ENCODE results near the gene NOL4L. TPM values are rescaled to one million over a fixed set of nuclear protein-coding genes. Genes with fewer than 3 reads are reported as not detected.
"Not testable (repeated sequence)": the region's sequence is repeated elsewhere in the genome, so short reads cannot be mapped to it uniquely, and the experiment has no call there.

Gene NOL4L
- total and polyA plus RNA-seq, 8 donors, result 3.8 to 54.0 (median 15.0) TPM

DNA sequence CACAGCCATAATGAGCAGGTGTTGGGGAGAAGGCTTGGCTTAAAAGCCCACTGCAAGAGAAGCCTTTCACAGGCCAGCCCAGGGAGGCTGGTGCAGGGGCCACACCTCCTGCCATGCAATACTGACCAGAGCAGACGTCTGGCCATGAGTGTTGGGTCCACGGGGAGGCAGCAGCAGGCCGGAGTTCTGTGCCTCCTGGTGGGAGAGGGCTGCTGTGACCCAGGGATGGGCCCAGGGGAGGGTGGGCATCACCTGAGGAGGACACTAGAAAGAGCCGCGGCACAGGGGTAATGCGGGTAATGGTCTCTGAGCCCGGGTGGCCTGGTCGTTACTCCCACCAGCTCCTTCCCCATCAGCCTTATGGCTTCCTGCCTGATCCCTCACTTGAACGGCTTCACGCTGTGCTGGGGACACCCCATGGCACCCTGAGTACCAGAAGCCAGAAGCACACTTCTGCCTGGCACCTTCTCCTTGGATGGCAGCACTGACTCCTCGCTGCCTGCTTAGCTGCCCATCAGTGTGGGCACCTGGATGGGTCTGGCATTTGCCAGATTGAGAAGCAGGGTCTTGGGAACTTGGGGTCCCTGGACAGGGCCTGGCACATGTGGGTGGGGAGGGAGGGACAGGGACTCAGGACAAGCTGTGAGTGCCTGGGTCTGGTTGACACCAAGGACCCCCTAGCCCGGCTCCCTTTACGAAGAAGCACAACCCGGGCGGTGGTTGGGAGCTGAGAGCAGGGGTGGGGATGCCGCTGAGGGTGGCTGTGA lies 118.2 kb downstream of the NOL4L start:
- Histone ChIP-seq H3K4me3 (no peak overlapping the region), H3K9me3 (no peaks in the 10 kb centered on the region), H3K27me3 (no peaks in the 10 kb centered on the region), H3K4me1 (peaks cover 67 to 97% (median 83%) of the 10 kb centered on the region in 4 donors), H3K27ac (peak overlapping the region; percentile 84 to 93 (median 89)), H3K36me3 (peaks cover 0 to 20% (median 5%) of the 10 kb centered on the region in 4 donors)
- TF ChIP-seq POLR2A (IDR thresholded peaks at IDR 0.05) (no peak), POLR2AphosphoS5 (IDR thresholded peaks at IDR 0.05) (no peak), EP300 (IDR thresholded peaks at IDR 0.05) (no peak)
- TF ChIP-seq, protein P1, sequence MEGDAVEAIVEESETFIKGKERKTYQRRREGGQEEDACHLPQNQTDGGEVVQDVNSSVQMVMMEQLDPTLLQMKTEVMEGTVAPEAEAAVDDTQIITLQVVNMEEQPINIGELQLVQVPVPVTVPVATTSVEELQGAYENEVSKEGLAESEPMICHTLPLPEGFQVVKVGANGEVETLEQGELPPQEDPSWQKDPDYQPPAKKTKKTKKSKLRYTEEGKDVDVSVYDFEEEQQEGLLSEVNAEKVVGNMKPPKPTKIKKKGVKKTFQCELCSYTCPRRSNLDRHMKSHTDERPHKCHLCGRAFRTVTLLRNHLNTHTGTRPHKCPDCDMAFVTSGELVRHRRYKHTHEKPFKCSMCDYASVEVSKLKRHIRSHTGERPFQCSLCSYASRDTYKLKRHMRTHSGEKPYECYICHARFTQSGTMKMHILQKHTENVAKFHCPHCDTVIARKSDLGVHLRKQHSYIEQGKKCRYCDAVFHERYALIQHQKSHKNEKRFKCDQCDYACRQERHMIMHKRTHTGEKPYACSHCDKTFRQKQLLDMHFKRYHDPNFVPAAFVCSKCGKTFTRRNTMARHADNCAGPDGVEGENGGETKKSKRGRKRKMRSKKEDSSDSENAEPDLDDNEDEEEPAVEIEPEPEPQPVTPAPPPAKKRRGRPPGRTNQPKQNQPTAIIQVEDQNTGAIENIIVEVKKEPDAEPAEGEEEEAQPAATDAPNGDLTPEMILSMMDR (IDR thresholded peaks at IDR 0.05), result no peak
- 77 to 90% (median 81%) methylated on average over 15 to 16 of the region's 16 CpGs for WGBS, 5 donors
- no peak for DNase-seq
- intact Hi-C loops (cut with DNase I; ENCODE audit: low total_unique reads), result no loop called here

DNA sequence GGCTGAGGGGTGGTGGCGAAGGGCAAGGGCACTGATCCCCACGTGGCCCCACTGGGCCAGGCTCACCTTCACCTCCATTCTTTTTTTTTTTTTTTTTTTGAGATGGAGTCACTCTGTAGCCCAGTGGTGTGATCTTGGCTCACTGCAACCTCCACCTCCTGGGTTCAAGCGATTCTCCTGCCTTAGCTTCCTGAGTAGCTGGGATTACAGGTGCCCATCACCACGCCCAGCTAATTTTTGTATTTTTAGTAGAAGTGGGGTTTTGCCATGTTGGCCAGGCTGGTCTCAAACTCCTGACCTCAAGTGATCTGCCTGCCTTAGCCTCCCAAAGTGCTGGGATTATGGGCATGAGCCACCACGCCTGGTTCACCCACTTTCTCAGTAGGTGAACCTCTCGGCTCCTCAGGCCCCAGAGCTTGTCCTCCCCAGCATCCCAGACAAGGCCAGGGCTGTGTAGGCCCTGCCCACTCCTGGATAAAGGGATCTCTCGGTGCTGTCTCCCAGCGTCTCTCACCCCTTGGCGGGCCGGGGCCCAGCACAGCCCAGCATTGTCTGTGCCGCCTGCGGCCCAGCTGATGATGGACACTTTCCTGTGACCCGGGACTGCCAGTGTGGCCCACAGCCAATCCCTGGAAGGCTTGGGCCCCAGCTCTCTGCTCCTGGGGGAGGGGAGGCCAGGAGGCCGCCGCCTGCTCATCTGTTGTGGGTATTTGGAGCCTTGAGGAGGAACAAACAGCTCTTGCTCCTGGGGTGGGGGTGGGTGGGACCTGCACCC lies 119.0 kb downstream of the NOL4L start:
- H3K27me3 ChIP-seq; intact Hi-C loops (cut with DNase I; ENCODE audit: low total_unique reads); DNase-seq; H3K9me3 ChIP-seq; H3K4me3 ChIP-seq: not testable (repeated sequence)
- Histone ChIP-seq H3K27ac (peak overlapping the region; percentile 84 to 93 (median 89)), H3K36me3 (peaks cover 0 to 18% (median 1%) of the 10 kb centered on the region in 4 donors), H3K4me1 (peaks cover 66 to 93% (median 80%) of the 10 kb centered on the region in 4 donors)
- 67 to 76% (median 69%) methylated on average over 10 to 15 of the region's 15 CpGs for WGBS, 5 donors

DNA sequence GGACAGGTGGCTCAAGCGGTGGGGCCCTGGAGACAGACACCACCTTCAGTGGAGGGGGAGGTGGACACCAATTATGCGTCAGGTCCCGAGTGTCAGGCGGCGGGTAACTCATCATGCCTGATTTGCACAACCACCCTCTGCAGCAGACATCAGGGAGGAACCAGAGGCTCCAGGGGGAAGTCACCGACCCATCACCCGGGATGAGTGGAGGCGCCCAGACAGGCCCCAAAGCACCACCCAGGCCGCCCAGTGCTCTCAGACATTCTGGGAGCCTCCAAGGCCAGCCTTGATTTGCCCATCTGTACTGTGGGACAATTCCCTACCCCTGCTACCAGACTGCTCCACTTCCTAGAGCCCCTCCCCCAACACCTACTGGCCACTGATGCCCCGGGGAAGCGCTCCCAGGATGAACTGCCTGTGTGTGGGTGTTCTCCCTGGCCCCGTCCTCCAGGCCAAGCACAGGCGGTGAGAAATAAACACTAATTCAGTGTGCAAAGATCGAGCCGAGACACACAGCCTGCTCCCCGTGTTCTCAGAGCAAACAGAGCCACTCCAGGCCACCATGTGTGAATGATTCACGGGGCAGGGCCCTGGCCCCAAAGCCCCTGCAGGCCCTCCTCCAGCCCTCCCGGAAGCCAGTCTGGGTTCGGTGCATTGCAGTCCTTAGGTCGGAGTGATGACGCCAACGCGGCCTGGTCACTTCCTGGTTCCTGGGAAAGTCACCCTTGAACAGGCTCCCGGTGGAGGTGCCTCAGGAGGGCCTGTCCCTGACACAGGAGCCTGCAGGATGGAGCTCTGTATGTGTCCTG lies 119.8 kb downstream of the NOL4L start:
- intact Hi-C loops (cut with DNase I; ENCODE audit: low total_unique reads), result no loop called here

DNA sequence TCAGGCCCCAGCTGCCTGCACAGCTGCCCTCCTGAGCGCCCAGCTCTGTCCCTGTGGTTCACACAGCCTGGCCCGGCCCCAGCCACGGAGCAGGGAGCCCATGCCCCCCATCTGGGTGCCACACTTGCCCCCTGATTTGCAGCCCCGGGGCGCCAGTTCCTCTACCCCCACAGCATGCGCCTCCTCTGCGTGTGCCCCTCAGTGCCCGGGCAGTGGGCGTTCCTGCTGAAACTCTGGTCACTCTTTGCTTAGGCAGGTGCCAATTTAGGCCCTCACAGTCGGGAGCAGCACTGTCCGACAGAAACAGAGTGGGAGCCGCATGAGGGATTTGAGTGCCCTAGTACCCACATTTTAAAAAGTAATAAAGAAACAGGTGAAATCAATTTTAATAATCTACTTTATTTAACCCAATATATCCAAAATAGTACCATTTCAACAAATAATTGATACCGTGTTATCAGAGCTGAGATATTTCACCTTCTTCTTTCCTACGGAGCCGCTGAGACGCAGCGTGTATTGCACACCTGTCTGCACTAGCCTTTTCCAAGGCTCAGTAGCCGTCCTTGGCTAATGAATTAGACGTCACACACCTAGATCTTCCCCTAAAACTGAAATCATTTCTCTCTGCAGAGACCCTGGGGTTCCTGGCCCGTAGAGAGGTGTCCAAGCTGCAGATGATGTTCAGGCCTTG lies 120.6 kb downstream of the NOL4L start:
- no peak for DNase-seq
- peak overlapping the region; percentile 84 to 93 (median 89) for H3K27ac ChIP-seq
- no peak for TF ChIP-seq EP300 (IDR thresholded peaks at IDR 0.05)
- TF ChIP-seq POLR2A (IDR thresholded peaks at IDR 0.05), result no peak
- TF ChIP-seq POLR2AphosphoS5 (IDR thresholded peaks at IDR 0.05), result no peak
- TF ChIP-seq, protein P1 (IDR thresholded peaks at IDR 0.05), result no peak
- H3K27me3 ChIP-seq, result no peaks in the 10 kb centered on the region
- intact Hi-C loops (cut with DNase I; ENCODE audit: low total_unique reads), result no loop called here
- H3K4me1 ChIP-seq, result peaks cover 59 to 79% (median 68%) of the 10 kb centered on the region in 4 donors
- WGBS, 5 donors, result 48 to 62% (median 55%) methylated on average over 11 to 20 of the region's 20 CpGs
- no peaks in the 10 kb centered on the region for H3K9me3 ChIP-seq
- no peak overlapping the region for H3K4me3 ChIP-seq
- peaks cover 0 to 17% (median 8%) of the 10 kb centered on the region in 4 donors for H3K36me3 ChIP-seq

More for the DNA sequence above, 119.8 kb downstream of the NOL4L start:
- H3K27me3 ChIP-seq, result no peaks in the 10 kb centered on the region
- H3K4me1 ChIP-seq, result peaks cover 64 to 86% (median 73%) of the 10 kb centered on the region in 4 donors
- H3K9me3 ChIP-seq, result no peaks in the 10 kb centered on the region
- TF ChIP-seq, protein P1 (IDR thresholded peaks at IDR 0.05), result no peak
- peak in 2 of 3 donors; percentile 67 to 85 for TF ChIP-seq POLR2AphosphoS5 (IDR thresholded peaks at IDR 0.05)
- TF ChIP-seq POLR2A (IDR thresholded peaks at IDR 0.05), result no peak
- DNase-seq, result peak; percentile 90 to 95
- WGBS, 5 donors, result 10 to 51% (median 48%) methylated on average over 12 to 24 of the region's 24 CpGs
- peaks cover 0 to 11% (median 2%) of the 10 kb centered on the region in 4 donors for H3K36me3 ChIP-seq
- peak overlapping the region; percentile 84 to 93 (median 89) for H3K27ac ChIP-seq
- no peak overlapping the region for H3K4me3 ChIP-seq
